ENCODE measurements around the gene PFKL.
"Not testable (repeated sequence)": the region's sequence is repeated elsewhere in the genome, so short reads cannot be mapped to it uniquely, and the experiment has no call there.

Gene PFKL

DNA sequence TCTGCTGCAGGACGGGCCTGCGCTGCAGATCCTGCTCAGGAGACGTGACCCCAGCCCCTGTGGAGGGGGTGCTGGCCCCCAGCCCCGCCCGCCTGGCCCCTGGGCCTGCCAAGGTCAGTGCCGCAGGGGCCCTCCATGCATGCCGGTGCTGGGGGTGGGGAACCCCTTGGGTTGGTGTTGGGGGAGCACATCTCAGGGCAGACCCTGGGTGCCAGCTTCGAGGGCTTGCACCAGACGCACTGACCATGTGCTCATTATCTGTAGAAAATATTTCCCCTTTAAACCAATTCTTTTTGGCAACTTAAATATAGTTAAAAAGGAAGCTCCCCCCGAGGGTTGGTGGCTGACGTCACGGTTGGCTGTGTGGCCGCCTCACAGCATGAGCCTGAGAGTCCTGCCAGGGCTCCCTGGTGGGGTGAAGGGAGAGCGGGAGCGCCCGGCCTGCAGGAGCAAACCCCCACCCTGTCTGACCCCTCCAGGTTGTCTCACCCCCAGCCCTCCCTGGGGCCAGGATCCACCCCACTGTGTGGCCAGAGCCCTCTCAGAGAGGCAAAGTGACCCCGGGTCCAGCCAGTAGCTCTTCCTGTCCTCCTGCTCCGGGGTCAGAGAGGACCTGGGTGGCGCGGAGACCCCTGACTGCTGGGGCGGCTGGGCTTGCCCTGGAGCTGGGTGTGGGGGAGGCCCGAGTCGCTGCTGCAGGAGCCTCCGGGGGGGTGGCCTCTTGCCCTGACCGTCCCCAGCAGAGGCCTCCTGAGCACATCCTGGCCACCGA, 5.3 kb upstream of the PFKL start:
- no peak for DNase-seq (ENCODE audit: low read depth in 2 of 2)

DNA sequence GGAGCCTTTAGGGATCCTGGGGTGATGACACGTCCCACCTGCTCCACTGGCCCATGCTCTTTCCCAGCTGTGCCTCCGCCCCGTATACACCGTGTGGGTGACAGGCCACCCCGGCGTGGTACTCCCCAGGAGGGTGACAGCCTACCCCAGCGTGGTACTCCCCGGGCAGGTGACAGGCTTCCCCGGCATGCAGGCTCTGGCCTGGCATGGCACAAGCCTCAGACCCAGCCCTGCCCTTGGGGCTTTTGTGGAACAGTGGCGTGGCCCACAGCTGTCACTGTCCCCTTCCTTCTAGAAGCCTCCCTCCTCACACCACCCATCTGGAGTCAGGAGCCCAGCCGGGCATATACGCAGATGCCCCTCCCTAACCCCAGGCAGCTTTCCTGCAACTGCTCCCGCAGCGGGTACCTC, 4.7 kb upstream of the PFKL start:
- DNase-seq (ENCODE audit: low read depth in 2 of 2) = no peak

DNA sequence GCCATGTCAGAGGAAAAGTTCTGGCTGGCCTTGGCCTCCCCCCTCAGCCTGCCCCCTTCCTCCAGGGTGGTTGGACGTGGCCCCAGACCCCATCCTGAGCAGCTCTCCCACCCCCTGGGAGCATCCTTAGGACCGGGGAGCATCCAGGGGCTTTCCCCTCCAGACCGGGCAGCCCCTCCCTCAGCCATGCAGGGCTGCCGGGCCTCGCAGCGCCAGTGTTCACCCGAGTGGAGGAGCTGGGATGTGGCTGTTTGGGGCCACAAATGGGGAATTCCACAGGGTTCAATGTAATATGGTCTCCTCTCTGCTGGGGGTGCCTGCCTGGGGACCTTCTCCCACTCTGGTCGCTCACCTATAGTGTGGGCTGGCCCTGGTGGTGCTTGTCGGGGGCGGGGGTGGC, 4.2 kb upstream of the PFKL start:
- no peak for DNase-seq (ENCODE audit: low read depth in 2 of 2)

DNA sequence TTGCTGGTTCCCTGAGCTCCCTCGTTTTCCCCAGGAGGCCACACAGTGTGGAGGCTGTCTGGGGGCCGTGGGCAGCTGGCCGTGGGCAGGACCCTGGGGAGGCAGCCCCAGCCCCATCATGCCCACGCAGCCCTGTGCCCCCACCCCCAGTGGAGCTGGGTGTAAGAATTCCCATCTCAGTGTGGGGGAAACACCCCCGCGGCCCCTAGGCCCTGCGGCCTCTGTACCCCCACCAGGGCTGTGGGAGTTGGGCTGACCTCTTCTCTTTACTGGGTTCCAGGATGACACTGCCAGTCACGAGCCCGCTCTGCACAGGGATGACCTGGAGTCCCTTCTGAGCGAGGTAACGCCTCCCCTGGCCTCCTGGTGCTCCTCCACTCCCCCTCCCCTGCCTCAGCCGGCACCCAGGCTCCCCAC, 3.7 kb upstream of the PFKL start:
- DNase-seq (ENCODE audit: low read depth in 2 of 2) = no peak

DNA sequence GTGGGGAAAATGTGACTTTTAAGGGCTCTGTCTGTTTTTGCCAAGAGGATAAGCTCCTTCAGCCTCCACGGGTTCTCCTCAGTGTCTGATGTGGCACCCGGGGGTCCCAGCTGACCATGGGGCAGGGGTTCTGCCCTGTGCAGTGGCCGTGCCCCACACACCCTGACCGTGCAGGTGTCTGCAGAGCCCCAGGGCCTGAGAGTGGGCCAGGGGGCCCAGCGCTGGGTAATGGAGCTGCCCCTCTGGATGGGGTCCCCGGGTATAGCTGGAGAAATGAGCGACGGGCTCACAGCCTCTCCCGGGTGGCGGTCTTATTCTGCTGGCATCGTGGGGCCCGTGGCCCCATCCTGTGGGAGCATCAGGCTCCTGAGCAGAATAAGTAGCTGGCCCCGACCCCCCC, 2.9 kb upstream of the PFKL start:
- DNase-seq (ENCODE audit: low read depth in 2 of 2) = no peak

DNA sequence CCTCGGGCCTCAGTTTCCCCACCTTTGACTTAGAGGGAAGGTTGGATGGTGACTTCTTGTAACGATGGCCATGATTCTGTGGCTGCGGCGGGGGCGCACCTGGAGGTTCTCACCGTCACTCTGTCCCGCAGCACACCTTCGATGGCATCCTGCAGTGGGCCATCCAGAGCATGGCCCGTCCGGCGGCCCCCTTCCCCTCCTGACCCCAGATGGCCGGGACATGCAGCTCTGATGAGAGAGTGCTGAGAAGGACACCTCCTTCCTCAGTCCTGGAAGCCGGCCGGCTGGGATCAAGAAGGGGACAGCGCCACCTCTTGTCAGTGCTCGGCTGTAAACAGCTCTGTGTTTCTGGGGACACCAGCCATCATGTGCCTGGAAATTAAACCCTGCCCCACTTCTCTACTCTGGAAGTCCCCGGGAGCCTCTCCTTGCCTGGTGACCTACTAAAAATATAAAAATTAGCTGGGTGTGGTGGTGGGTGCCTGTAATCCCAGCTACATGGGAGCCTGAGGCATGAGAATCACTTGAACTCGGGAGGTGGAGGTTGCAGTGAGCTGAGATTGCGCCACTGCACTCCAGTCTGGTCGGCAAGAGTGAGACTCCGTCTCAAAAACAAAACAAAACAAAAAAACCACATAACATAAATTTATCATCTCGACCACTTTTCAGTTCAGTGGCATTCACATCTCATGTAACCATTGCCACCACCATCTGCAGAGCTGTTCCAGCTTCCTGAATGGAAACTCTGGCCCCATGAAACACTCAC, 2.1 kb upstream of the PFKL start:
- DNase-seq (ENCODE audit: low read depth in 2 of 2) = peak; percentile 52 to 60

DNA sequence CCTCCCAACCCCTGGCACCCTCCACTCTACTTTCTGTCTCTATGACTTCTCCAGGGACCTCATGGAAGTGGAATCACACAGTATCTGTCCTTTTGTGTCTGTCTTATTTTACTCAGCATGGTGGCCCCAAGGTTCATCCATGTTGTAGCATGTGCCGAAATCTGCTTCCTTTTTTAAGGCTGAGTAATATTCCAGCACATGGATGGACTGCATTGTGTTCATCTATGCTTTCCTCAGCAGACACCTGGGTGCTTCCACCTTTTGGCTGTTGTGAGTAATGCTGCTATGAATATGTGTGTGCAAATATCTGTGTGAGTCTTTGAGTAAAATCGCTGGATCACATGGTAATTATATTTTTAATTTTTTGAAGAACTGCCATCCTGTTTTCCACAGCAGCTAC, 1.6 kb upstream of the PFKL start:
- no peak for DNase-seq (ENCODE audit: low read depth in 2 of 2)

DNA sequence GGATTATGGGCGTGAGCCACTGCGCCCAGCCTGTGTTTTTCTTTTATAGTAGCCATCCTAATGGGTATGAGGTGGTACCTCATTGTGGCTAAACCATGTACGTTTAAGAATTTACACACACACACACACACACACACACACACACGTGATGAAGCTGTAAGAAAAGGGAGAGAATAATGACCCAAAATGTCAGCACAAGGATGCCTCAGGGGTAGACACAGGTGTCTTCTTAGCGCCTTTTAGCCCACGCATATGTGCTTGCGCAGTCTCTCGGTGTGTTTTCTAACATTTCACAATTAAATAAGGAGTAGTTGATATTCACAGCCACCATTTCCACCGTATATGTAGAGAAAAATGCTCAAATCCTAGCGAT, 782 bp upstream of the PFKL start:
- no peak for DNase-seq (ENCODE audit: low read depth in 2 of 2)

DNA sequence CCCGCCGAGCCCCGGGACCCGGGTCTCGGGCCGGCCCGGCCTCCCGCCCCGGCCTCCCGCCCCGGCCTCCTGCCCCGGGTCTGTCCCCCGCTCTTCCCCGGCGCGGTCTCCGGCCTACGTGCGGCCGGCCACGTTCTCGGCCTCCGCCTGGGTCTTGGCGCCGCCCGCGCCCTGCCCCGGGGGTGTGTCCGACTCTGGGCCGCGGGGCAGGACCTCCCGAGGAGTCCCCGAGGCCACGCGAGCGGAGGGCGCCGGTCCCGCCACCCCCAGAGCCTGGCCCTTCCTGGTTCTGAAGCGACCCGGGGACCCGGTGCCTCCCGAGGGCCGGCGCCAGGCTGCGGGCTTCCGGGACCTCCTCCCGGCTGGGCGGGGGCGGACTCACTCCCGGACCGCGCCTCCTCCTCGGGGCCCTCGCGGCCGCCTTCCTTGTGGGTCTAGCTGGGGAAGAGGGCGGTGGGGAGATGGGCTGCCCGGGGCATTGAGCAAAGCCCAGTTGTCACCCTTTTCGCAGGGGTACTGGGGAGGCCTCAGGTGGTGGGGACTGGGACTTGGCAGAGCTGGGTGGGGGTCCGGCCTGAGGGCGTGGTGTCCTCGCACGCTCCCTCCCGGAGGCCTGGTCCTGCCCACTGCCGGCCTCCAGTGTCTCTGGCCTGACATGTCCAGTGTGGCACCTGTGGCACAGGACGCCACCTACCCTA, 558 bp downstream of the PFKL start:
- peak; percentile 45 to 54 for DNase-seq (ENCODE audit: low read depth in 2 of 2)

DNA sequence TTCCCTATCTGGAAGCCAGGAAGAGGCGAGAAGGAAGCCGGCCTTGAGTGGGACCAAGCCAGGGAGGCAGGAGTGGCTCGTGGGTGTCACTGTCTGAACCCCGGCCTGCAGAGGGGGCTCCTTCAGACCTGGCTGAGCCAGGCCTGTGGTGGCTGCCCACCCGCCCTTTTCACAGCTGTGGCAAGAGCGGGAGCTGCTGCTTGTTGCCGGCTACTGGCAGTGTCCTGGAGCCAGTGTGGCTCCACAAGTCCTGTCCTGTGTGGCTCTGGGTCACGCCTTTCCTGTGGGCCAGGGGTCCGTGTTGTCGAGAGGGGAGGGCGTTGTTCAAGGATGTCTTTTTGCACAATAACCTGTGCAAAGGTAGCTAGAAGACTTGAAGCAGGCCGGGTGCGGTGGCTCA, 1.3 kb downstream of the PFKL start:
- no peak for DNase-seq (ENCODE audit: low read depth in 2 of 2)

DNA sequence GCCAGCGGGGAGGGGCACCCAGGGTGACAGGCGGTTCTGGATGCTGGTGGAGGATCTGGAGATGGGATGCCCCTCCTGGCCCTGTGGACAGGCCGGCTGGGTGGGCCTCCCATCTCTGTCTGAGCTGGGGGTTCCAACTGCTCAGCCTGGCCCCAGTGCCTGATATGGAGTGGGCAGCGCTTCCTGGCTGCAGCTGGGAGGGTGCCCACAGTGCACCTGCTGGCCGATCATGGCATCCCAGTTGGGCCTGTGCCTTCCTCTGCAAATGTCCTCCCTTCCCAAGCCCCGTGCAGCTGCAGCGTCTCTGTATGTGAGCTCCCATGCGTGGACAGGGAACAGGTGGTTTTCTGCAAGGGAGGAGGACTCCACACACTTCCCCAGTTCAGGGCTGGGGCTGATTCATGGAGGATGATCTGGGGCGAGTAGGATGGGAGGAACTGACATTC, 2.1 kb downstream of the PFKL start:
- no peak for DNase-seq (ENCODE audit: low read depth in 2 of 2)

DNA sequence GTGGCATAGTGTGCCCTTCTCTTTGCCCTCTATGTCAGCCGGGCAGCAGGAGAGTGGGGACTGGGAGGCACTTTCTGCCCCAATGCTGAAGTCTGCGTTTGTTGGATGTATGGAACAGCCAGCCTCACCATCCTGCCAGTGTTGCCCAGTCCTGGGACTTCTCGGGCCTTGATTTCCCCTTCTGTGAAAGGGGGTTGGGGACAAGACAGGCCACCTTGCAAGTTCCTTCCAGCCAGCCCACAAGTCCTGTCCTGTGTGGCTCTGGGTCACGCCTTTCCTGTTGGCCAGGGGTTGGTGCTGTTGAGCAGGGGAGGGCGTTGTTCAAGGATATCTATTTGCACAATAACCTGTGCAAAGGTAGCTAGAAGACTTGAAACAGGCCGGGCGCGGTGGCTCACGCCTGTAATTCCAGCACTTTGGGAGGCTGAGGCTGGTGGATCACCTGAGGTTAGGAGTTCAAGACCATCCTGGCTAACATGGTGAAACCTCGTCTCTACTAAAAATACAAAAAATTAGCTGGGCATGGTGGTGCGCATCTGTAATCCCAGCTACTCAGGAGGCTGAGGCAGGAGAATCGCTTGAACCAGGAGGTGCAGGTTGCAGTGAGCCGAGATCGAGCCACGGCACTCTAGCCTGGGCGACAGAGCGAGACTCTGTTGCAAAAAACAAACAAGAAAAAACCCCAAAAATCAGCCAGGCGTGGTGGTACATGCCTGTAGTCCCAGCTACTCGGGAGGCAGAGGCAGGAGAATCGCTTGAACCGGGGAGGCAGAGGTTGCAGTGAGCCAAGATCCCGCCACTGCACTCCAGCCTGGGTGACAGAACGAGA, 2.9 kb downstream of the PFKL start:
- DNase-seq (ENCODE audit: low read depth in 2 of 2) = not testable (repeated sequence)

DNA sequence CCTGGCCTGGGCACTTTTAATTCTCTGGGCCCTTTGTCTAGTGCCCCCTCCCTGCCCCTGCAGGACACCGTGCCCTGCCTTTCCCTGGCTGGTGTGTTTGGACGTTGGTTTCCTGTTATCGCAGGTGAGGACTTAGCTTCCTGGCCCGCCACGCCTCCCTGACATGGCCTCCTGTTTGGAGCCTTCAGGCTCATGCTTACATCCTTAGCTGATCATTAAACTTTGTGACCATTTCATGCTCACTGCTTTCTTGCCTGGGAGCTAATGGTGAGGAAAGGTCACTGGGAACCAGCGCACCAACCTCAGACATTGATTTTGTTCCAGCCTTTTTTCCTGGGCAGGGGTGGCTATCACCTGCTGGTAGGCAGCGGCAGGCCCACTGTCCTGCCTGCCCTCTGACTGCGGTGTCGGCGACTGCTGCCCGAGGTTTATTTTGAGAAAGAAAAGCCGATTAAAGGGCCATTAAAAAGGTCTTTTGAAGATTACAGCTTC, 3.7 kb downstream of the PFKL start:
- DNase-seq (ENCODE audit: low read depth in 2 of 2) = no peak

DNA sequence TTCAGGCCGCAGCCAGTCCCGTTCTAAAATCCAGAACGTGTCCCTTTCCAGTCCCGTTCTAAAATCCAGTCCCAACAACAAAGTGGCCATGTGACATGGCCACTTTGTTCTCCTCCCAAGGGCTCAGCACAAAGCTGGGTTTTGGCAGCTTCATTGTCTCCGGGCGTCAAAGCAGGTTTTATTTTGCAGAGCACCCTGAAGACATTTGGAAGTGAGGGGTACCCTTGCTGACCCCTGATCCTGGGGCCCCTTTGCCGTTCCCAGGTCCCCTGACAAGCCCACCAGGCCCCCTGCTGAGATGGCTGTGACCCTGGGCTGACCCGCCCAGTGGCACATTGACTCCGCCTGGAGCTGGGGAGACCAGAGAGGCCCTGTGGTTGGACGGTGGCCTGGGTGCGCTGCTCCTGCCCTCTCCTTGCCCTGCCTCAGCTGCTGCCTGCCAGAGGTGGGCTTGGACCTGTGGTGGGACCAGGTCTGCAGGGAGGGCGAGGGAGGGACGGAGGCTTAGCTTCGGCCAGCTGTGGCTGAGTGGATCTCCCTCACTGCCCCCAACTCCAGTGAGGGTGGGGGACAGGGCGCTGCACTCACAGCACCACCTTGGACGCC, 4.3 kb downstream of the PFKL start:
- no peak for DNase-seq (ENCODE audit: low read depth in 2 of 2)

DNA sequence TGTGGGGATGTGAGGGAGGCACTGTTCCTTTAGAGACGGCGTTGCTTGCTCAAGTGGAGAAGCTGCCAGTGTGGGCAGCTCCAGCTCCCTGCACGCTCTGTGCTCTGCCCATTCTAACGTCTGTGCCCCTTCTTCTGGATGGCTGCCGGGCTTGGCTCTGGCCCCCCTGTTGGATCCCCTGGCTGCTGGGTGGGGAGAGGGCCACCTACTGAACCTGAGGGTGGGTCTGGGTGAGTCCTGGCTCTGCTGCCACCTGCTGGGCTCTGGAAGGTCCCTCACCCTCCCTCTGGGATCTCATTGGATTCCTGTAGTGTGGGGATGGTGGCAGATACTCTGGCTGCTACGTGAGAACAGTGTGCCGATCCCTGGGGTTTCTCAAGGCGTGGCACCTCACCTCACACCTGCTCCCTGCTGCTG, 5.0 kb downstream of the PFKL start:
- DNase-seq (ENCODE audit: low read depth in 2 of 2) = peak; percentile 22 to 34

DNA sequence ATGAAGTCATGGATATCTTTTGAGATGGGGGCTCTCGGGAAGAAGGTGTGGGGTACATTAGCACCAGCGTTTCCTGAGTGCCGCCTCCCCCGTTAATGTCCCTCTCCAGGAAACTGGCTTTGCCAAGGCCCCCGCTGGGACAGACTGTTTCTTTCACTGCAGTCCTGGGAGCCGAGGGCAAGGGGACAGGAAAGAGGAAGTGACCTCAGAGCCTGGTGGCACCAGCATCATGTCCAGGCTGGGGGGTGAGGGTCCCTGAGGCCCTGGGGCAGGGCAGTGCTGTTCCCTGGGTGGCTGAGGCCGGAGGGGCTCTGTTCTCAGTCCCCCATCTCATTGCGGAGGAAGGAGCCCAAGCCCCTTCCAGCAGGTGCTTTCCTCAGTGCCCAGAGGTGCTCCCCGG, 5.8 kb downstream of the PFKL start:
- DNase-seq (ENCODE audit: low read depth in 2 of 2) = no peak

DNA sequence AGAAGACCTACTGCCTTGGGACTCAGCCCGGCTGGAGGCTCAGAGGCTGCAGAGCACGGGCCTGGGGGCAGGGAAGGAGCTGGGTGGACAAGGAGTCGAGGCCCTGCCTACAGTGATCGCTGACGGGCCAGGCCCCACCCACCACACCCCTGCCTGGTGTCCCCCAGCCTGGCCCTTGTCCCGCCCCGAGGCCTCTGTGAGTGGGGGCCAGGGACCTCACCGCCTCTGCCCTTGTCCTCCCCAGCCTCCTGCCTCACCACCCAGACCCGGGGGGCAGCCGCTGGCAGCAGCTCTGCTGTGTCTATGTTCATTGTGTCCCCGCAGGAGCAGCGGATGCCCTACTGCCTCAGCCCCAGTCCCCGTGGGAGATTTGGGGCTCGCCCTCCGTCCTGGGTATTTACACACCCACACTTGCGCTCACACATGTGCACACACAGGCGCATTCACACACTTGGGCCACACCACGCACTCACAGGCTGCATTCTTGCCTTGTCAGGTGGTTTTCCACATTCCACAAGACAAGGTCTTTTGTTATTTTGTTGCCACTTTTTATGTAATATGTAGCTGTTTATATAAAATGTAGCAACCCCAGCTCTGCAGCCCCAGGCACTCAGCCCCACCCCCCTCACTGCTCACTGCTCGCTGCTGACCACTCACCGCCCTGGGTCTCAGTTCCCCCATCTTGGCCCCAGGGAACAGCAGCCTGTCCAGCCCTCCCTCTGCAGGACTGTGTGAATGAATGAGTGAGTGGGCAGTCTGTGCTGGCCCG, 7.3 kb downstream of the PFKL start:
- DNase-seq (ENCODE audit: low read depth in 2 of 2) = no peak

DNA sequence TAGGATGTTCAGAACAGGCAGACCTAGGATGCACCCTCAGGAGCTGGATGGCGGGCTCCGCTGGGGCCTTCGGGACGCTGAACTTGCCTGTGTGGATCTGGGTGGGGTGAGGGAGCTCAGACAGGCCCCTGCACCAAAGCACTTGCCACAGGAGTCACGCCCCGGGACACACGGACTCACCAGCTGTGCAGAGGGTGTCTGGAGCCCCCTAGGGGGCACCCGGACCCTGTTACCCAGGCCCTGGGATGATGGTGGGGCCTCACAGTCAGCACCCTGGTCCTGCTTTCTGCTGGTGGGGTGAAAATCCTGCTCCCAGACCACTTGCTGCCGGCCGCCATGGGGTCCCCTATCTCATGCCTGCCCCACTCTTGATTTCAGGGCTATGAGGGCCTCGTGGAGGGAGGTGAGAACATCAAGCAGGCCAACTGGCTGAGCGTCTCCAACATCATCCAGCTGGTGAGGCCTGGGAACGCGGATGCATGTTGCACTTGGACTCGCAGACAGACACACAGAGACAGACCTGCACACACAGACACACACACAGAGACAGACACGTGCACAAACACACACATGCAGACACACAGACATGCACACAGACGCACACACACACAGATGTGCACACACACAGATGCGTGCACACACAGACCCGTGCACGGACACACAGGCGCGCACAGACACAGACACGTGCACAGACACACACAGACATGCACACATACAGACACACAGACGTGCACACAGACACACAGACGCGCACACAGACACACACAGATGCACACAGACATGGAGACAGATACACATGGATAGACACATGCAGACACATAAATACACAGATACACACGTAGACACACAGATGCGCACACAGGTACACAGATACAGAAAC, 11.0 kb downstream of the PFKL start:
- no peak for DNase-seq (ENCODE audit: low read depth in 2 of 2)

DNA sequence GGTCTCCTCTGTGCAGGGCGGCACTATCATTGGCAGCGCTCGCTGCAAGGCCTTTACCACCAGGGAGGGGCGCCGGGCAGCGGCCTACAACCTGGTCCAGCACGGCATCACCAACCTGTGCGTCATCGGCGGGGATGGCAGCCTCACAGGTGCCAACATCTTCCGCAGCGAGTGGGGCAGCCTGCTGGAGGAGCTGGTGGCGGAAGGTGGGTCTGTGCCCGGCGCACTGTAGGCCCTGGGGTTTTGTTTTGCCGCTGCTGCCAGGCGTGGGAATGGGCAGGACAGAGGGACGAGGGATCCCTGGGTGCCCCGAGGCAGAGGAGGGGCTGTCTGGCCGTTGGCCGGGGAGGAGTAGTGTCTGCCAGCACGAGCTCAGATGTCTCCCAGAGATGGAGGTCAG, 12.2 kb downstream of the PFKL start:
- no peak for DNase-seq (ENCODE audit: low read depth in 2 of 2)

Measured in stimulated activated CD8-positive, alpha-beta memory T cell treated with anti-CD3 and anti-CD28 coated beads, Interleukin-2, amount 100 ng/mL, for 48 hours (primary cell).